Measurements from ENCODE around the gene INSYN2B. TPM values are rescaled to one million over a fixed set of nuclear protein-coding genes. Genes with fewer than 3 reads are reported as not detected.

INSYN2B gene
- total and polyA plus RNA-seq, 2 of the 8 experiments (the other 6 are each of a cell fraction or from before 2014, with no cell fraction given): not detected

GRCh38 chr5:169992789-169993484 is 12.6 kb upstream of the INSYN2B start:
- H2AFZ ChIP-seq (ENCODE audit: low read length): no peak overlapping the region
- H3K4me3 ChIP-seq (ENCODE audit: extremely low read depth in 1 of 4, insufficient read depth in 2 of 4, low read depth in 3 of 4, low read length in 4 of 4): no peak overlapping the region
- no peak overlapping the region for H3K27ac ChIP-seq (ENCODE audit: low read depth, low read length)
- H4K5ac ChIP-seq (ENCODE audit: insufficient read length, low read depth, low read length): no peak overlapping the region
- no peaks in the 10 kb centered on the region for H3K23me2 ChIP-seq (ENCODE audit: low read depth, low read length)
- no peaks in the 10 kb centered on the region; a peak in 1 of 7 replicates for H3K27me3 ChIP-seq (replicated peaks in 1 of 4; ENCODE audit: control insufficient read depth in 3 of 4, extremely low read depth in 1 of 4, insufficient read depth in 3 of 4, low read length in 3 of 4)
- no peak overlapping the region for H2BK5ac ChIP-seq (ENCODE audit: low read depth, low read length)
- DNase-seq (ENCODE audit: low read depth in 1 of 2, low spot score in 2 of 2) (no peak), FAIRE-seq (no peak)
- H3K14ac ChIP-seq (ENCODE audit: insufficient read length): no peak overlapping the region
- no peak overlapping the region for H2BK20ac ChIP-seq (ENCODE audit: low read length)
- H3K4ac ChIP-seq (replicated peaks; ENCODE audit: insufficient read length, low read depth, low read length): no peak overlapping the region
- H2AK5ac ChIP-seq (ENCODE audit: low read depth, low read length): no peak overlapping the region
- no peaks in the 10 kb centered on the region for H3K79me1 ChIP-seq (ENCODE audit: low read depth, low read length)
- H4K8ac ChIP-seq (ENCODE audit: extremely low read depth, insufficient read depth, low read length): no peak overlapping the region
- 90% methylated on average over 2 of the region's 2 CpGs; no CpG with 5 or more reads in 1 of the 2 experiments for WGBS, 2 experiments (ENCODE audit: extremely low coverage in 1 of 2, insufficient coverage in 1 of 2, insufficient read length in 1 of 2, insufficient replicate concordance in 2 of 2, low coverage in 1 of 2, low lambda C conversion rate in 2 of 2, missing lambda C conversion rate in 1 of 2)
- no peak overlapping the region for H3K9ac ChIP-seq (replicated peaks in 1 of 4; ENCODE audit: extremely low read depth in 1 of 4, low read depth in 3 of 4, low read length in 3 of 4)
- H2BK12ac ChIP-seq (ENCODE audit: low read depth, low read length): no peak overlapping the region
- H3K4me2 ChIP-seq (ENCODE audit: insufficient read depth in 1 of 2, low read depth in 2 of 2, low read length in 2 of 2): no peak overlapping the region
- H3K56ac ChIP-seq (replicated peaks; ENCODE audit: insufficient read length, low read depth, low read length): no peak overlapping the region
- H3K79me2 ChIP-seq (ENCODE audit: control insufficient read depth in 1 of 2, insufficient read depth in 2 of 2, low read length in 2 of 2): no peaks in the 10 kb centered on the region
- H2BK120ac ChIP-seq (replicated peaks; ENCODE audit: low read depth, low read length): no peak overlapping the region
- no peak overlapping the region for H3K23ac ChIP-seq (ENCODE audit: insufficient read length)
- H3K4me1 ChIP-seq (replicated peaks in 1 of 4; ENCODE audit: control insufficient read depth in 3 of 4, insufficient read depth in 4 of 4, low read length in 3 of 4): no peaks in the 10 kb centered on the region
- no peak overlapping the region for H4K91ac ChIP-seq (replicated peaks; ENCODE audit: insufficient read length, low read length)
- no peak overlapping the region for H3K18ac ChIP-seq (ENCODE audit: extremely low read depth, low read length)
- H3K36me3 ChIP-seq (ENCODE audit: control insufficient read depth in 2 of 4, insufficient read depth in 4 of 4, low read length in 3 of 4): no peaks in the 10 kb centered on the region
- no peaks in the 10 kb centered on the region for H4K20me1 ChIP-seq (replicated peaks in 1 of 2; ENCODE audit: control insufficient read depth in 1 of 2, insufficient read depth in 2 of 2, low read length in 2 of 2)
- POLR2A ChIA-PET (ENCODE audit: partially characterized antibody): no interaction called here
- TF ChIP-seq ASH2L (IDR thresholded peaks at IDR 0.05; ENCODE audit: low read length): no peak
- TF ChIP-seq POU5F1 (IDR thresholded peaks at IDR 0.05; ENCODE audit: low read depth, low read length): no peak
- H3K9me3 ChIP-seq (ENCODE audit: insufficient read depth in 2 of 2, low read depth in 1 of 2, low read length in 1 of 2): no peaks in the 10 kb centered on the region
- H2BK15ac ChIP-seq (ENCODE audit: low read length): no peak overlapping the region
- CTCF ChIA-PET (ENCODE audit: partially characterized antibody): interaction anchor here (1.0 to 4.1 kb wide), 3 partner anchors 13 to 270 kb away, joined by 3 to 27 read pairs (median 3); partner anchors contain the start of gene INSYN2B
